Stomach smooth muscle (tissue), 2 donors: ENCODE data around the gene RHOC.

Experiments
- H3K27ac ChIP-seq: one replicate; pipeline ENCODE4 v1.7.0; 2013; ENCODE audit warnings: mild to moderate bottlenecking, low read length, inconsistent platforms
- H3K27me3 ChIP-seq, 2 donors: one replicate each; pipeline ENCODE4 v1.7.0; 2013; ENCODE audit warnings: low read length in 2 of 2; ENCODE audit not compliant: insufficient read depth in 2 of 2, control insufficient read depth in 1 of 2
- H3K36me3 ChIP-seq, 2 donors: one replicate each; pipeline ENCODE4 v1.7.0; 2013; ENCODE audit warnings: low read length in 2 of 2; ENCODE audit not compliant: control insufficient read depth in 2 of 2, insufficient read depth in 2 of 2
- H3K4me1 ChIP-seq: one replicate; pipeline ENCODE4 v1.7.0; 2013; ENCODE audit warnings: low read length; ENCODE audit not compliant: control insufficient read depth, insufficient read depth
- H3K4me3 ChIP-seq, 2 donors: one replicate each; pipeline ENCODE4 v1.7.0; 2013; ENCODE audit warnings: low read length in 2 of 2
- H3K9ac ChIP-seq, 2 donors: one replicate each; pipeline ENCODE4 v1.7.0; 2013; ENCODE audit warnings: low read length in 2 of 2, mild to moderate bottlenecking in 1 of 2
- H3K9me3 ChIP-seq, 2 donors: one replicate each; pipeline ENCODE4 v1.7.0; 2013; ENCODE audit warnings: low read length in 2 of 2; ENCODE audit not compliant: control insufficient read depth in 2 of 2
- donor health status: healthy.
- donor health status: Pancreatic carcinoma.

The RHOC gene

GRCh38 chr1:112701227-112702066 is 5.5 kb downstream of the RHOC start:
- H3K27me3 ChIP-seq, result no peaks in the 10 kb centered on the region
- peak overlapping the region; percentile 17 to 42 for H3K9ac ChIP-seq
- H3K4me1 ChIP-seq, result peaks cover 79% of the 10 kb centered on the region
- H3K4me3 ChIP-seq, result peak overlapping the region; percentile 2 to 40
- no peaks in the 10 kb centered on the region for H3K9me3 ChIP-seq
- H3K36me3 ChIP-seq, result peaks cover 26 to 36% of the 10 kb centered on the region in 2 donors
- peak overlapping the region; percentile 86 for H3K27ac ChIP-seq

GRCh38 chr1:112700290-112701226 is 6.4 kb downstream of the RHOC start:
- H3K27me3 ChIP-seq, result no peaks in the 10 kb centered on the region
- peak overlapping the region; percentile 86 for H3K27ac ChIP-seq
- H3K4me3 ChIP-seq, result peak overlapping the region; percentile 2 to 52
- H3K4me1 ChIP-seq, result peaks cover 73% of the 10 kb centered on the region
- H3K9ac ChIP-seq, result peak overlapping the region; percentile 56 to 68
- H3K9me3 ChIP-seq, result no peaks in the 10 kb centered on the region
- H3K36me3 ChIP-seq, result peaks cover 30 to 40% of the 10 kb centered on the region in 2 donors

- Histone ChIP-seq H3K27me3 (no peaks in the 10 kb centered on the region), H3K4me1 (peaks cover 63% of the 10 kb centered on the region), H3K36me3 (peaks cover 38 to 49% of the 10 kb centered on the region in 2 donors), H3K4me3 (peak overlapping the region in 1 of 2 donors; percentile 35), H3K27ac (peak overlapping the region; percentile 86), H3K9ac (peak overlapping the region; percentile 56 to 68), H3K9me3 (no peaks in the 10 kb centered on the region)
Measured at GRCh38 chr1:112699425-112700144, 7.3 kb downstream of the RHOC start.

DNA sequence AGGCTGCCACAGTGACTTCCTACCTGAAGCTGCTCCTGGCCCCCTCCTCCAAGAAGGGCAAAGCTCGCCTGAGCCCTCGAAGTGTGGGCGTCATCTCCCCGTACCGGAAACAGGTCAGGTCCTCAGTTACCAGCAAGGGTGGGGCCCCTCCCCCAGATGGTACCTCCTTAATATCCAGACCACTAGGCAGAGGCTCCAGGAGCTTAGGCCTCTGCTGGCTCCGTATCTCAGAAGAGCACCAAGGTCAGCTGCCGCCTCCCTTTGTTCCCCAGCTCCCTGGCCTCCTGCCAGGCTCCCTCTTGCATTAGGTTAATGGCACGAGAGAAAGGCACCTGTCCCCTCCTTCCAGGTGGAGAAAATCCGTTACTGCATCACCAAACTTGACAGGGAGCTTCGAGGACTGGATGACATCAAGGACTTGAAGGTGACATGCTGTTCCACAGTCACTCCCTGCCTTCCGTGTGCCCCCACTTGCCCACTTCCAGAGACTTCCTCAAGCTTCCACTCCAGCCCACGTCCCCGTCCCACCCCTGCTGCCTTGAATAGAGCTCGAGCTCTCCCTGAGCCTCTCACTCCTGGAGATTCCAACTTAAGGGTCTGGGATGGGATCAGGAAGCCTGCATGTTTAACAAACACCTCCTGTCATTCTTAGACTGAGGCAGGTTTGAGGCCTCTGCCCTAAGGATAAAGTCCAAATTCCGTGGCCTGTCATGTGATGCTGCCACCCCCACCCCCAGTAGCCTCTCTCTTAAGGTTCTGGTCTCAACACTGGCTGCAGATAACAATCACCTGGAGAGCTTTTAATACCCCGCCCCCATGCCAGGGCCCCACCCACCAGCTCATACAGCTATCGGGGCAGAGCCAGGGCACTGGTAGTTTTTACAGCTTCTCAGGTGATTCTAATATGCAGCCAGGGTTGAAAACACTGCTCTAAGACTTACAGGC is 8.3 kb downstream of the RHOC start:
- H3K36me3 ChIP-seq, result peaks cover 45 to 56% of the 10 kb centered on the region in 2 donors
- no peaks in the 10 kb centered on the region for H3K27me3 ChIP-seq
- no peak overlapping the region for H3K4me3 ChIP-seq
- peak overlapping the region; percentile 86 for H3K27ac ChIP-seq
- H3K9me3 ChIP-seq, result no peaks in the 10 kb centered on the region
- H3K4me1 ChIP-seq, result peaks cover 54% of the 10 kb centered on the region
- no peak overlapping the region for H3K9ac ChIP-seq

DNA sequence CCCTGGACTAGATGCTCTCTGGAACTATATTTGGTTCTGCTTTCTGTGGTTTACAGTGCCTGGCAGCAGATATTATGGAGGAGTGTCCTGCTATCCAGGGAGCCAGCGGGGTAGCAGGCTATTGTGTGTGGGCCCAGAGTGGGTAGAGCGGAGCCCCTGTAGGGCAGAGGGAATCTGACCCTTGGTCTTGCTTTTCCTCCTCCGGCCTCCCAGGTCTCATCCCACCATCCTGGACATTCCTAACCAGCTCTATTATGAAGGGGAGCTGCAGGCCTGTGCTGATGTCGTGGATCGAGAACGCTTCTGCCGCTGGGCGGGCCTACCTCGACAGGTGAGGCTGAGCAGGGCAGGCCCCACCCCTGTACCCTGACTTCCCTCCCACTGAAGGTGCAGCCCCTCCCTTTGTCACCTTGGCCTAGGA is 9.1 kb downstream of the RHOC start:
- peaks cover 47% of the 10 kb centered on the region for H3K4me1 ChIP-seq
- H3K36me3 ChIP-seq, result peaks cover 47 to 56% of the 10 kb centered on the region in 2 donors
- H3K9ac ChIP-seq, result no peak overlapping the region
- peak overlapping the region; percentile 86 for H3K27ac ChIP-seq
- no peaks in the 10 kb centered on the region for H3K27me3 ChIP-seq
- H3K4me3 ChIP-seq, result no peak overlapping the region
- no peaks in the 10 kb centered on the region for H3K9me3 ChIP-seq

GRCh38 chr1:112696578-112697314 is 10.2 kb downstream of the RHOC start:
- no peak overlapping the region for H3K9ac ChIP-seq
- no peak overlapping the region for H3K4me3 ChIP-seq
- no peaks in the 10 kb centered on the region for H3K27me3 ChIP-seq
- no peak overlapping the region for H3K27ac ChIP-seq
- peaks cover 42 to 60% of the 10 kb centered on the region in 2 donors for H3K36me3 ChIP-seq
- peaks cover 41% of the 10 kb centered on the region for H3K4me1 ChIP-seq
- H3K9me3 ChIP-seq, result no peaks in the 10 kb centered on the region

DNA sequence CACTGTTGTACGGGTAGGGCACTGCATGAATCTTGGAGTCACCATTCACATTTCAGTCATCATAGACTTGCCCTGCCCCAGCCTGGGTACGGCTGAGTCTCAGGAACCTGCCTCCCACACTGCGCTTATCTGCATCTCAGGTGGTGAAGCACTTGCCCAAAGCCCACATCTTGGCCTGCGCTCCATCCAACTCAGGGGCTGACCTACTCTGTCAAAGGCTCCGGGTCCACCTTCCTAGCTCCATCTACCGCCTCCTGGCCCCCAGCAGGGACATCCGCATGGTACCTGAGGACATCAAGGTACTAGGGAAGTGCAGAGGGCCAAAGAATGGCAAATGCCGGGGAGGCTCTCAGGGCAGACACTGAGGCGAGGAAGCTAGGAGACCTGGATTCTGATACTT is 11.7 kb downstream of the RHOC start:
- Histone ChIP-seq H3K27me3 (no peaks in the 10 kb centered on the region), H3K9me3 (no peaks in the 10 kb centered on the region), H3K4me1 (peaks cover 26% of the 10 kb centered on the region), H3K36me3 (peaks cover 52 to 63% of the 10 kb centered on the region in 2 donors), H3K4me3 (no peak overlapping the region), H3K9ac (no peak overlapping the region), H3K27ac (no peak overlapping the region)

GRCh38 chr1:112694363-112694929 is 12.5 kb downstream of the RHOC start:
- H3K4me3 ChIP-seq, result no peak overlapping the region
- no peaks in the 10 kb centered on the region for H3K9me3 ChIP-seq
- peaks cover 50 to 63% of the 10 kb centered on the region in 2 donors for H3K36me3 ChIP-seq
- peaks cover 18% of the 10 kb centered on the region for H3K4me1 ChIP-seq
- no peak overlapping the region for H3K27ac ChIP-seq
- H3K27me3 ChIP-seq, result no peaks in the 10 kb centered on the region
- H3K9ac ChIP-seq, result no peak overlapping the region

DNA sequence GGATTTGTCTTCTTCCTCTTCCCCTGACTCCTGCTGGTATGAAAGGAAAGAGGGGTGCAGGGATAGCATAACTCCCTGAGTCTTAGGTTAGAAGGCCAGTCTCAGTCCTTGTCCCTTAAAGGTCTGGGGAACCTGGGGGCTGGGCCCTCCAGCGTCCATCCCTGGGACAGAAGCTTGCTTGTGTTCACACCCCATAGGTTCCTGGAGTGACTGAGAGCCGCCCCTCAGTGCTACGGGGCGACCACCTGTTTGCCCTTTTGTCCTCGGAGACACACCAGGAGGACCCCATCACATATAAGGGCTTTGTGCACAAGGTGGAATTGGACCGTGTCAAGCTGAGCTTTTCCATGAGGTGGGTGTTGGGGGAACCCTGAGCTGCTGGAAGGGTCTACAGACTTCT is 13.1 kb downstream of the RHOC start:
- H3K27me3 ChIP-seq, result no peaks in the 10 kb centered on the region
- H3K9ac ChIP-seq, result no peak overlapping the region
- no peak overlapping the region for H3K4me3 ChIP-seq
- no peaks in the 10 kb centered on the region for H3K9me3 ChIP-seq
- peaks cover 49 to 65% of the 10 kb centered on the region in 2 donors for H3K36me3 ChIP-seq
- peaks cover 12% of the 10 kb centered on the region for H3K4me1 ChIP-seq
- no peak overlapping the region for H3K27ac ChIP-seq
